K562 (cell line): ENCODE results near the gene SLC1A7. TPM values are rescaled to one million over a fixed set of nuclear protein-coding genes. Genes with fewer than 3 reads are reported as not detected.

Experiments
- ATAC-seq: fragments of 200-7000 bp; cut with Tn5 transposase; 3 replicates; pipeline ENCODE4 v1.9.1; 2020; ENCODE audit warnings: moderate library complexity
- BruUV-seq: library from RNA; stranded (reverse); fragments of 400-500 nt; replicated peaks from 2 replicates; lab custom pipeline; 2021; lab: Mats Ljungman, UMichigan
- CTCF ChIA-PET: fragments of 300-600 bp; formaldehyde crosslinking; extraction: SDS; loops from one replicate; lab custom pipeline; 2021; ENCODE audit warnings: low intra/inter-chr PET ratio; lab: Yijun Ruan, JAX
- POLR2A ChIA-PET: fragments of 300-600, 350-650 bp; sonication (Branson Sonifier 250); formaldehyde crosslinking; extraction: SDS; loops from one replicate; lab custom pipeline; 2021; ENCODE audit warnings: antibody characterized with exemption, inconsistent platforms; lab: Yijun Ruan, JAX
- DNase-seq, 4 experiments: peaks; one replicate each; pipeline versions ENCODE4 v3.0.0 to v3.0.0-alpha.2; 2011 to 2018; ENCODE audit warnings: low spot score in 3 of 4, mixed read lengths in 3 of 4; ENCODE audit errors: extremely low read depth in 1 of 4
- FAIRE-seq: peaks from 2 replicates; lab custom pipeline; 2011; peaks lifted over from hg19 to GRCh38; lab: Jason Lieb, UNC
- H2AFZ ChIP-seq: 2 replicates; pipeline ENCODE4 v1.6.0; 2011; ENCODE audit warnings: low read depth, low read length, control low read depth, inconsistent platforms
- H3K27ac ChIP-seq: fragments of 200-600 bp; 3 replicates; pipeline ENCODE4 v1.8.0; 2011; ENCODE audit warnings: low read depth, mild to moderate bottlenecking, control low read depth, inconsistent platforms, low read length, moderate library complexity, mixed read lengths; ENCODE audit errors: extremely low read depth
- H3K27me3 ChIP-seq, 2 experiments: fragments of 300-600 bp in 1 of 2; 2 replicates in 1 of 2; 3 replicates in 1 of 2; pipeline versions ENCODE4 v1.6.0 to v1.8.0; 2011; ENCODE audit warnings: inconsistent platforms in 2 of 2, low read length in 2 of 2, mild to moderate bottlenecking in 1 of 2, mixed read lengths in 1 of 2, moderate library complexity in 1 of 2; ENCODE audit not compliant: control insufficient read depth in 2 of 2, insufficient read depth in 2 of 2
- H3K36me3 ChIP-seq: fragments of 300-600 bp; 3 replicates; pipeline ENCODE4 v1.8.0; 2011; ENCODE audit warnings: mild to moderate bottlenecking, low read length, inconsistent platforms; ENCODE audit not compliant: control insufficient read depth, insufficient read depth
- H3K4me1 ChIP-seq, 2 experiments: fragments of 200-600 bp in 1 of 2; replicated peaks in 1 of 2; 2 replicates in 1 of 2; 3 replicates in 1 of 2; pipeline versions ENCODE4 v1.5.1 to v1.8.0; 2011; ENCODE audit warnings: inconsistent platforms in 2 of 2, low read length in 2 of 2, mild to moderate bottlenecking in 1 of 2, mixed read lengths in 1 of 2, moderate library complexity in 1 of 2; ENCODE audit not compliant: control insufficient read depth in 2 of 2, insufficient read depth in 2 of 2
- H3K4me2 ChIP-seq: 2 replicates; pipeline ENCODE4 v1.6.1; 2011; ENCODE audit warnings: low read length, control low read depth, inconsistent platforms, mixed read lengths; ENCODE audit not compliant: insufficient read depth
- H3K4me3 ChIP-seq: fragments of 200-600 bp; sonication (generic), shearing (Covaris generic); 2 replicates; pipeline ENCODE4 v1.5.1; 2016; ENCODE audit warnings: control low read depth, inconsistent platforms
- H3K79me2 ChIP-seq: fragments of 200-600 bp; 3 replicates; pipeline ENCODE4 v1.8.0; 2011; ENCODE audit warnings: low read length, inconsistent platforms; ENCODE audit not compliant: control insufficient read depth, insufficient read depth
- H3K9ac ChIP-seq, 2 experiments: 2 replicates each; pipeline versions ENCODE4 v1.6.0 to v1.6.1; 2011; ENCODE audit warnings: low read depth in 2 of 2, low read length in 2 of 2, control low read depth in 1 of 2, inconsistent platforms in 1 of 2, mild to moderate bottlenecking in 1 of 2, mixed read lengths in 1 of 2; ENCODE audit not compliant: insufficient read depth in 1 of 2
- H3K9me1 ChIP-seq: one replicate; pipeline ENCODE4 v1.6.0; 2011; ENCODE audit warnings: inconsistent platforms, mild to moderate bottlenecking, low read length, moderate library complexity; ENCODE audit not compliant: control insufficient read depth, insufficient read depth
- H3K9me3 ChIP-seq: replicated peaks from 2 replicates; pipeline ENCODE4 v1.5.1; 2011; ENCODE audit warnings: low read depth, low read length, inconsistent platforms; ENCODE audit not compliant: control insufficient read depth, insufficient read depth
- H4K20me1 ChIP-seq: replicated peaks from 2 replicates; pipeline ENCODE4 v1.6.1; 2011; ENCODE audit warnings: low read length, inconsistent platforms, mixed read lengths; ENCODE audit not compliant: control insufficient read depth, insufficient read depth
- ASH1L ChIP-seq: fragments of 450-650 bp; IDR thresholded peaks from 2 replicates; pipeline ENCODE4 v1.6.1; 2018; ENCODE audit warnings: borderline replicate concordance, mild to moderate bottlenecking, low read depth; ENCODE audit not compliant: partially characterized antibody
- BCOR ChIP-seq: fragments of 450-650 bp; IDR thresholded peaks from 2 replicates; pipeline ENCODE4 v1.6.1; 2016
- COPS2 ChIP-seq: fragments of 450-650 bp; conservative IDR thresholded peaks from 2 replicates; pipeline ENCODE4 v1.6.1; 2016; ENCODE audit warnings: mild to moderate bottlenecking, moderate library complexity
- ETS2 ChIP-seq: IDR thresholded peaks from 2 replicates; pipeline ENCODE4 v1.6.1; 2016; ENCODE audit warnings: borderline replicate concordance, missing genetic modification characterization, mild to moderate bottlenecking, moderate library complexity, missing compliant biosample characterization; ENCODE audit not compliant: poor library complexity, severe bottlenecking
- GATAD2B ChIP-seq: fragments of 450-650 bp; IDR thresholded peaks from 2 replicates; pipeline ENCODE4 v1.6.1; 2017; ENCODE audit warnings: mild to moderate bottlenecking, borderline replicate concordance
- KHSRP ChIP-seq: fragments of 450-650 bp; IDR thresholded peaks from 2 replicates; pipeline ENCODE4 v1.6.1; 2017
- NR0B1 ChIP-seq: fragments of 450-650 bp; IDR thresholded peaks from one replicate; pipeline ENCODE4 v1.6.1; 2018; ENCODE audit warnings: mild to moderate bottlenecking, moderate library complexity; ENCODE audit not compliant: partially characterized antibody
- NR2F6 ChIP-seq: fragments of 450-650 bp; formaldehyde crosslinking; IDR thresholded peaks from 2 replicates; pipeline ENCODE4 v1.4.0; 2020; ENCODE audit warnings: mild to moderate bottlenecking
- RAD21 ChIP-seq, 2 experiments: fragments of 250-450 bp in 1 of 2; fragments of 450-650 bp in 1 of 2; sonication (Bioruptor Pico) in 1 of 2; formaldehyde crosslinking in 1 of 2; IDR thresholded peaks in 1 of 2; conservative IDR thresholded peaks in 1 of 2; 2 replicates each; pipeline versions ENCODE4 v1.4.0 to v1.8.0; 2020 to 2022; ENCODE audit warnings: mild to moderate bottlenecking in 2 of 2, moderate library complexity in 1 of 2
- SP1 ChIP-seq: sonication (generic); formaldehyde crosslinking; IDR thresholded peaks from 2 replicates; pipeline ENCODE4 v1.8.1; 2022; ENCODE audit warnings: mild to moderate bottlenecking, missing genetic modification reagents
- TFAM ChIP-seq: fragments of 250-450 bp; sonication (Bioruptor Pico); conservative IDR thresholded peaks from 2 replicates; pipeline ENCODE4 v1.5.0; 2021; ENCODE audit warnings: mild to moderate bottlenecking, moderate library complexity
- UBTF ChIP-seq, 2 experiments: IDR thresholded peaks; 2 replicates each; pipeline ENCODE4 v1.6.1; 2012; ENCODE audit warnings: improper control_type of control experiment in 2 of 2, low read depth in 2 of 2, low read length in 2 of 2, borderline replicate concordance in 1 of 2
- ZC3H4 ChIP-seq: sonication (generic); formaldehyde crosslinking; IDR thresholded peaks from 2 replicates; pipeline ENCODE4 v1.9.0; 2021; ENCODE audit warnings: missing genetic modification reagents, borderline replicate concordance
- ZNF311 ChIP-seq: fragments of 250-450 bp; sonication (Bioruptor Pico); IDR thresholded peaks from 2 replicates; pipeline ENCODE4 v1.4.0; 2020; ENCODE audit warnings: mild to moderate bottlenecking, moderate library complexity
- ZNF41 ChIP-seq: fragments of 250-450 bp; sonication (Bioruptor Pico); conservative IDR thresholded peaks from 2 replicates; pipeline ENCODE4 v1.4.0; 2020; ENCODE audit warnings: mild to moderate bottlenecking
- WGBS: fragments of 100-300 bp; shearing (Covaris generic); methylation state at CpG from one replicate; pipeline ENCODE4 v1.1.6; 2016; ENCODE audit warnings: low coverage, mixed read lengths; ENCODE audit not compliant: insufficient coverage; ENCODE audit errors: missing lambda C conversion rate; 5-methylcytosine and 5-hydroxymethylcytosine counted together
- in situ Hi-C: fragments of 300-500 bp; cut with MboI; formaldehyde crosslinking; loops from 4 replicates; pipeline ENCODE4 v1.15.0; 2018; ENCODE audit warnings: inconsistent platforms, mixed read lengths
- intact Hi-C: fragments of 100-400 bp; cut with micrococcal nuclease; formaldehyde crosslinking; loops from 2 replicates; pipeline ENCODE4 v1.14.2; 2022
- polyA plus RNA-seq, 8 experiments: library from polyadenylated mRNA; depleted of rRNA in 4 of 8; stranded (reverse) in 5 of 8; unstranded in 3 of 8; fragments of >200 nt; fragmentation: Nextera tagmentation in 2 of 8; fragmentation: Illumina TruSeq in 1 of 8; extraction: Ambion mirVana in 2 of 8; extraction: Trizol in 1 of 8; gene quantifications; 2 replicates each; pipeline versions ENCODE4 v1.2.1 to v1.2.3, GENCODE V29; 2011 to 2014; ENCODE audit warnings: inconsistent platforms in 1 of 8, missing spikeins in 1 of 8
- total RNA-seq, 7 experiments: library from RNA; depleted of rRNA in 6 of 7; stranded (reverse); fragments of >200 nt in 6 of 7; fragmentation: Illumina TruSeq in 2 of 7; extraction: Trizol in 2 of 7; gene quantifications; 2 replicates each; pipeline versions ENCODE4 v1.2.1 to v1.2.3, GENCODE V29; 2011 to 2021; ENCODE audit warnings: low replicate concordance in 1 of 7
- TF ChIP-seq, protein P1 (sequence below): sonication (generic); formaldehyde crosslinking; IDR thresholded peaks from 2 replicates; pipeline ENCODE4 v1.8.0; 2022; ENCODE audit warnings: mild to moderate bottlenecking, low read depth, missing genetic modification reagents

Gene SLC1A7
- total and polyA plus RNA-seq, 9 of the 15 experiments (the other 6 are each of a cell fraction or from before 2014, with no cell fraction given), result 0.07 TPM; not detected in 8

GRCh38 chr1:53049574-53049967 is 92.9 kb downstream of the SLC1A7 start:
- Histone ChIP-seq H4K20me1 (no peaks in the 10 kb centered on the region), H3K27ac (no peak overlapping the region), H3K4me3 (no peak overlapping the region), H3K27me3 (no peaks in the 10 kb centered on the region), H3K9me3 (no peaks in the 10 kb centered on the region), H3K9me1 (peaks cover 3% of the 10 kb centered on the region), H3K36me3 (peaks cover 30% of the 10 kb centered on the region; the same call in 2 of the 3 replicates), H3K4me1 (peaks cover 10 to 32% of the 10 kb centered on the region in 2 experiments), H3K9ac (no peak overlapping the region), H2AFZ (no peak overlapping the region), H3K79me2 (no peaks in the 10 kb centered on the region), H3K4me2 (no peak overlapping the region)
- DNase-seq (no peak), FAIRE-seq (no peak), ATAC-seq (no peak)
- ChIA-PET POLR2A (interaction anchor here (0.9 kb wide), 1 partner anchor 10 kb away, joined by 4 read pairs; no protein-coding TSS in a partner anchor), CTCF (no interaction called here)
- in situ Hi-C loops (no loop called here), intact Hi-C loops (no loop called here)
- no TSS peak for BruUV-seq
- TF ChIP-seq GATAD2B (no peak), ZC3H4 (CRISPR knock-in tag) (no peak), SP1 (no peak), ZNF311 (no peak), NR2F6 (CRISPR knock-in tag) (no peak), ZNF41 (CRISPR knock-in tag) (no peak), NR0B1 (no peak), KHSRP (no peak), TFAM (no peak), BCOR (no peak), ETS2 (tag) (no peak), COPS2 (no peak), UBTF (IDR thresholded peaks at IDR 0.05; ENCODE audit: borderline replicate concordance in 1 of 2, low read depth in 2 of 2, low read length in 2 of 2) (no peak), RAD21 (CRISPR knock-in tag; conservative IDR thresholded peaks at IDR 0.05 in 1 of 2, IDR thresholded peaks at IDR 0.05 in 1 of 2) (no peak), ASH1L (no peak)
- TF ChIP-seq, protein P1, sequence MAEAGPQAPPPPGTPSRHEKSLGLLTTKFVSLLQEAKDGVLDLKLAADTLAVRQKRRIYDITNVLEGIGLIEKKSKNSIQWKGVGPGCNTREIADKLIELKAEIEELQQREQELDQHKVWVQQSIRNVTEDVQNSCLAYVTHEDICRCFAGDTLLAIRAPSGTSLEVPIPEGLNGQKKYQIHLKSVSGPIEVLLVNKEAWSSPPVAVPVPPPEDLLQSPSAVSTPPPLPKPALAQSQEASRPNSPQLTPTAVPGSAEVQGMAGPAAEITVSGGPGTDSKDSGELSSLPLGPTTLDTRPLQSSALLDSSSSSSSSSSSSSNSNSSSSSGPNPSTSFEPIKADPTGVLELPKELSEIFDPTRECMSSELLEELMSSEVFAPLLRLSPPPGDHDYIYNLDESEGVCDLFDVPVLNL (CRISPR knock-in tag), result no peak
- WGBS, result 92% methylated on average over 3 of the region's 3 CpGs
